Measurements from ENCODE around the gene HOATZ. TPM values are rescaled to one million over a fixed set of nuclear protein-coding genes. Genes with fewer than 3 reads are reported as not detected.

HOATZ gene
- total RNA-seq, 4 donors from 2014 or later, result not detected

GRCh38 chr11:111582163-111582562 is 67.6 kb downstream of the HOATZ start:
- intact Hi-C loops (cut with DNase I; ENCODE audit: low total_unique reads), result no loop called here
- no peak for DNase-seq (ENCODE audit: low spot score in 2 of 2)
- no peak overlapping the region for H3K4me3 ChIP-seq (ENCODE audit: low read depth, poor library complexity, severe bottlenecking)
- no peak for TF ChIP-seq CTCF (IDR thresholded peaks at IDR 0.05)

GRCh38 chr11:111582881-111583280 is 68.3 kb downstream of the HOATZ start:
- H3K4me3 ChIP-seq (ENCODE audit: low read depth, poor library complexity, severe bottlenecking), result no peak overlapping the region
- WGBS, 2 donors, result 70 to 75% methylated on average over 4 of the region's 4 CpGs
- intact Hi-C loops (cut with DNase I; ENCODE audit: low total_unique reads), result no loop called here
- no peak for DNase-seq (ENCODE audit: low spot score in 2 of 2)
- no peak for TF ChIP-seq POLR2A (IDR thresholded peaks at IDR 0.05)
- no peak for TF ChIP-seq CTCF (IDR thresholded peaks at IDR 0.05)

DNA sequence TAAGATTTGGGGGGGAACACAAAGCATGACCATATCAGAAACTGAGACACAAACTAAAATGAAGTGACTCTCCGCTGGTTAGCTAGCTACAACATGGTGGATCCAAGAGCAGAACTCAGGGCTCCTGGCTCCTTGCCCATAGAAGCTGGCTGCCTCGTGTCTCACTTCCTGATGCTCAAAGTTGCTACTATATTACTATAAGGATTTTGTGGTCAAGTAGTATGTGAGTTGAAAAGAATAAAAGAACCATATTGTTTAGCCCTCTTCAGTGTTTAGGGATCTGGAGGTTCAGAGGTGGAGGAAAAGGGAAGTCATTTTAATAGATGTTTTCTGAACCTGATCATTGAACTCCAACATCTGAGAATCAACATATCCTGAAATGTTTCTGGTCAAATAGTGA is 70.8 kb downstream of the HOATZ start:
- intact Hi-C loops (cut with DNase I; ENCODE audit: low total_unique reads), result no loop called here
- DNase-seq (ENCODE audit: low spot score in 2 of 2), result no peak
- WGBS, 2 donors, result 36 to 47% methylated on average over 2 of the region's 2 CpGs
- H3K4me3 ChIP-seq (ENCODE audit: low read depth, poor library complexity, severe bottlenecking), result no peak overlapping the region
- TF ChIP-seq POLR2A (IDR thresholded peaks at IDR 0.05) (no peak), CTCF (IDR thresholded peaks at IDR 0.05) (no peak)

DNA sequence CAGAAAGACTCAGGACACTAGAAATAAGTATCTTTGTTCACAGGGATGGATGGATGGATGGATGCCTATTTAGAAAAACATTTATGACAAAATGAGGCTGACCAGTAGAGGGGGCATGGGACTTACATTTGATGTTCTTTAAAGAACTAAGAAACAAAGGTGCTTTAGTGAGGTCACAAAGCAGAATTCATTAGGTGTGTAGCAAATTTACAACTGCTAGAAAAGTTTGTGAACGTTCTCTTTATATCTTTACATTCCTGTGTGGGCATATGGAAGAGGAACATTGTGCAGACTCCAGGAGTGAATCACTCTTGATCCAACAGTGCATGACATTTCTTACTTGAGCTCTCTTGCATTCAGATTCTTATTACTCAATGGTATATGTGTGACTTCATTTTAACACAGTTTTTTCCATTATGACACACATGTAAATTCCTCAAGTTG is 71.8 kb downstream of the HOATZ start:
- H3K4me3 ChIP-seq (ENCODE audit: low read depth, poor library complexity, severe bottlenecking), result no peak overlapping the region
- TF ChIP-seq CTCF (IDR thresholded peaks at IDR 0.05) (no peak), POLR2A (IDR thresholded peaks at IDR 0.05) (no peak)
- no peak for DNase-seq (ENCODE audit: low spot score in 2 of 2)
- intact Hi-C loops (cut with DNase I; ENCODE audit: low total_unique reads), result no loop called here
- 12 to 13% methylated on average over 1 of the region's 1 CpG for WGBS, 2 donors

MicroRNAs within 50 kb of the gene (microRNA counts, 767-probe panel; counts per million panel counts)
- microRNA hsa-miR-34b-3p (0 to 358 counts per million in 2 donors), microRNA hsa-miR-34c-3p (0 to 358 counts per million in 2 donors), microRNA hsa-miR-34c-5p (0 to 358 counts per million in 2 donors)

Small RNAs within 50 kb of the gene (microRNA-seq; reads per million reads assigned to microRNA genes)
- gene MIR34B (ENCODE audit: borderline number of aligned reads in 1 of 2, borderline replicate concordance in 2 of 2), result 4.0 to 5.4 reads per million in 2 donors
- gene MIR34C (ENCODE audit: borderline number of aligned reads in 1 of 2, borderline replicate concordance in 2 of 2), result 80.2 to 80.4 reads per million in 2 donors

Other genes with a start within 250 kb of the HOATZ start
- not detected for gene POU2AF3, start 216.2 kb upstream of the HOATZ start, total RNA-seq
- gene POU2AF1, start 135.5 kb upstream of the HOATZ start, total RNA-seq, result under 1 TPM in 1 of 4 donors, not detected in 3; 0.13 TPM
- not detected for gene BTG4, start 2.4 kb upstream of the HOATZ start, total RNA-seq
- 1 to 10 TPM; 1.9 to 3.0 (median 2.1) TPM for gene LAYN, start 25.9 kb downstream of the HOATZ start, total RNA-seq
- gene SIK2, start 87.7 kb downstream of the HOATZ start, total RNA-seq, result 10 to 100 TPM; 15.4 to 19.5 (median 18.9) TPM

Data from lower leg skin (tissue), 4 donors.